Measurements from ENCODE around the gene GRIA3. TPM values are rescaled to one million over a fixed set of nuclear protein-coding genes. Genes with fewer than 3 reads are reported as not detected.

The GRIA3 gene
- total RNA-seq, 1 donor from 2014 or later = not detected

- intact Hi-C loops (cut with DNase I) = no loop called here
- ATAC-seq = no peak
- Histone ChIP-seq H3K4me3 (no peak overlapping the region), H3K27me3 (no peaks in the 10 kb centered on the region), H3K36me3 (no peaks in the 10 kb centered on the region), H3K27ac (no peak overlapping the region), H3K4me1 (no peaks in the 10 kb centered on the region), H3K9me3 (no peaks in the 10 kb centered on the region)
- DNase-seq = no peak
- no peak for TF ChIP-seq CTCF (IDR thresholded peaks at IDR 0.05)
Observed at GRCh38 chrX:123464709-123465108, 280.6 kb downstream of the GRIA3 start.

GRCh38 chrX:123468481-123468880 is 284.4 kb downstream of the GRIA3 start:
- Histone ChIP-seq H3K9me3 (no peaks in the 10 kb centered on the region), H3K36me3 (no peaks in the 10 kb centered on the region), H3K4me1 (no peaks in the 10 kb centered on the region), H3K4me3 (no peak overlapping the region), H3K27me3 (no peaks in the 10 kb centered on the region), H3K27ac (no peak overlapping the region)
- no peak for ATAC-seq
- intact Hi-C loops (cut with DNase I) = no loop called here
- DNase-seq = no peak
- no peak for TF ChIP-seq CTCF (IDR thresholded peaks at IDR 0.05)

- Histone ChIP-seq H3K27me3 (no peaks in the 10 kb centered on the region), H3K4me3 (no peak overlapping the region), H3K4me1 (no peaks in the 10 kb centered on the region), H3K9me3 (no peaks in the 10 kb centered on the region), H3K27ac (no peak overlapping the region), H3K36me3 (no peaks in the 10 kb centered on the region)
- DNase-seq = no peak
- intact Hi-C loops (cut with DNase I) = no loop called here
- TF ChIP-seq CTCF (IDR thresholded peaks at IDR 0.05) = no peak
- ATAC-seq = no peak
Observed at GRCh38 chrX:123475068-123475724, 291.1 kb downstream of the GRIA3 start.

DNA sequence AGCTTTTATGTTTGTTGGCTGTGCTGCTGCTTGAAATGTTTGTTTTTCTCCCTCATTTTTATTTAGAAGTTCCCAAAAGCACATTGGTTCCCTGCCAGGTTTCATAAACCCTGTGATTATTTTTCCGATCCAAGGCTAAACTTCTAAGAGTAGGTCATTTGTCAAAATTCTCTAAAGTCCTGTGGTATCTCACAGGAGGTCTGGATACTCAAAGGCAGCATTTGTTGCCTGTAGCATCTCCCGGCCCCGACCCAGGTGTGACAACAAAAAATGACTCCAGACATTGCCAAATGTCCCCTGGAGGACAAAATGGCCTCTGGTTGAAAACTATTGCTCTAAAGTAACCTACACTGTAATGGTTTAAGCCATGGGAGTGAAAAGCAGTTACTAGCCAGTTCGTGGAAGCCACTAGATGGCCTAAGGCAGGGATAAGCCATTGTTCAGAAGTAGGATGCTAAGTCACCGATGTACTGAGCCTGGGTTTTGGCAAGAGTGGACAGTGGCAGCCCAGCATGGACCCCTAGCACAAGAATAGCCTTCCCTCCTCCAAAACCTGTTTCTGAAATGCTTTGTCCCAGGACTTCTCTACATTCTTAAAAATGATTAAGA is 292.6 kb downstream of the GRIA3 start:
- intact Hi-C loops (cut with DNase I) = no loop called here
- TF ChIP-seq CTCF (IDR thresholded peaks at IDR 0.05) = no peak
- H3K4me3 ChIP-seq = no peak overlapping the region
- no peak for ATAC-seq
- no peak for DNase-seq
- H3K9me3 ChIP-seq = no peaks in the 10 kb centered on the region
- no peaks in the 10 kb centered on the region for H3K4me1 ChIP-seq
- no peak overlapping the region for H3K27ac ChIP-seq
- no peaks in the 10 kb centered on the region for H3K36me3 ChIP-seq
- no peaks in the 10 kb centered on the region for H3K27me3 ChIP-seq

- intact Hi-C loops (cut with DNase I) = no loop called here
- Histone ChIP-seq H3K27ac (no peak overlapping the region), H3K4me1 (no peaks in the 10 kb centered on the region), H3K4me3 (no peak overlapping the region), H3K36me3 (no peaks in the 10 kb centered on the region), H3K9me3 (no peaks in the 10 kb centered on the region), H3K27me3 (no peaks in the 10 kb centered on the region)
- DNase-seq (no peak), ATAC-seq (no peak)
- TF ChIP-seq CTCF (IDR thresholded peaks at IDR 0.05) = no peak
Observed at GRCh38 chrX:123477673-123478072, 293.6 kb downstream of the GRIA3 start.

All from upper lobe of right lung (tissue), 1 donor.